ENCODE results near the gene NUAK2. TPM values are rescaled to one million over a fixed set of nuclear protein-coding genes. Genes with fewer than 3 reads are reported as not detected.
A peak's percentile ranks its signal among the peaks of the same experiment; 100 is the strongest.

NUAK2 gene
- total RNA-seq, 1 donor from 2014 or later: 45.7 TPM

DNA sequence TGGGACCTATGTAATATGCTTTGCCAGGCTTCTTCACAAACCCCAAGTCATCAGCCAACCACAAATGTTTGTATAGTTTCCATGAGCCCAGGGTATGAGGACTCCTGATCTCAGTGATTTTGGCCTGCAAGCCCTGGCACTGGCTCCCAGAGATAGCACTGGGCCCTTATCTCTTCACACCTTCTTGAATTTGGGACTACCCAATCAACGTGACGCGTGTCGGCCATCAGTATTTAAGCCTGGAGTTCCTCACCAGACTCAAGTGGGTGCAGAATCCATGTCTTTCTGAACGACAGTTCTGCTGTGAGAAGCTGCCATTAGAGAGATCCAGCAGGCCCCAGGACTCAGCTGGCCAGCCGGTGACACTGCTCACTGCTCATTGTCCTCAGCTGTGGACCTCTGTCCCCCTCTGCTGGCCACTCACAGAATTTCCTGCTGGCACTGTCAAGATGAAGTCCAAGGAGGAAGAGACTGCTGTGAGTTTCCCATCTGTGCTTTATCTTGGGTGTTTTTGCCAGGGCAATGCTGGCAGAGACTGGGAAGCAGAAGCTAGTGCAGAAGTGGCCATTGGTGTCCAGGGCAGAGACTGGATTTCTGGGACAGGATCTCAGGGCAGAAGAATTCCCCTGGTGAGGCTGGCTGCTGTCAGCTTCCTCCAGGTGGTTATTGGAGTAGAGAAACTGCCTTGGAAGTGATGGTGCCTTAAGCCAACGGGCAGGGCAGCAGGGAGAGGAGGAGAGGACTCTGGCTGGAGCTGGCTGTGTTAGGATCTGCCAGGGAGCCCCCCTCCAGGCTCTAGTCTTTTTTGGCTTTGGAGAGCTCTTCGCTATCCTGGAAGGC lies 65.4 kb downstream of the NUAK2 start:
- peak; percentile 97 for TF ChIP-seq CTCF (conservative IDR thresholded peaks at IDR 0.05; ENCODE audit: low read depth, low read length)
- DNase-seq (ENCODE audit: low read depth): no peak
- H3K4me3 ChIP-seq (ENCODE audit: low read depth, low read length): no peak overlapping the region

Other genes with a start within 250 kb of the NUAK2 start
- 0.80 and 3.0 TPM in 2 replicates for gene TMEM81, start 237.3 kb downstream of the NUAK2 start, total RNA-seq
- gene RBBP5, start 199.8 kb downstream of the NUAK2 start, total RNA-seq: 10.6 and 11.1 TPM in 2 replicates
- gene DSTYK, start 110.0 kb downstream of the NUAK2 start, total RNA-seq: 5.8 and 6.4 TPM in 2 replicates
- 4.4 and 5.0 TPM in 2 replicates for gene TMCC2, start 93.8 kb downstream of the NUAK2 start, total RNA-seq
- gene KLHDC8A, start 35.2 kb upstream of the NUAK2 start, total RNA-seq: 0.80 and 9.6 TPM in 2 replicates
- gene LEMD1, start 100.3 kb upstream of the NUAK2 start, total RNA-seq: 0.52 TPM in 1 of 2 replicates, not detected in the other
- 0.36 and 3.9 TPM in 2 replicates for gene BLACAT1, start 134.3 kb upstream of the NUAK2 start, total RNA-seq
- gene CDK18, start 182.9 kb upstream of the NUAK2 start, total RNA-seq: 4.6 and 17.3 TPM in 2 replicates